HFFc6 (cell line): ENCODE data around the gene FAM53B. TPM values are rescaled to one million over a fixed set of nuclear protein-coding genes. Genes with fewer than 3 reads are reported as not detected.
A peak's percentile ranks its signal among the peaks of the same experiment; 100 is the strongest.
"Not testable (repeated sequence)": the region's sequence is repeated elsewhere in the genome, so short reads cannot be mapped to it uniquely, and the experiment has no call there.

Experiments used
- DNase-seq: peaks from one replicate; pipeline ENCODE4 v3.0.0-alpha.2; 2018
- H3K27ac Mint-ChIP-seq: 2 replicates; pipeline ENCODE4 v1.8.0; 2020; ENCODE audit warnings: mild to moderate bottlenecking, mixed read lengths
- H3K27me3 Mint-ChIP-seq: 2 replicates; pipeline ENCODE4 v1.8.0; 2021; ENCODE audit warnings: mild to moderate bottlenecking, moderate library complexity, mixed read lengths; ENCODE audit not compliant: insufficient read depth
- H3K36me3 Mint-ChIP-seq: 2 replicates; pipeline ENCODE4 v1.8.0; 2021; ENCODE audit warnings: low read depth, mixed read lengths
- H3K4me1 Mint-ChIP-seq: 2 replicates; pipeline ENCODE4 v1.8.0; 2020; ENCODE audit warnings: low read depth, mixed read lengths
- H3K4me3 Mint-ChIP-seq: 2 replicates; pipeline ENCODE4 v1.8.0; 2020; ENCODE audit warnings: mild to moderate bottlenecking, moderate library complexity, mixed read lengths
- H3K9me3 Mint-ChIP-seq: 2 replicates; pipeline ENCODE4 v1.8.0; 2020; ENCODE audit warnings: mild to moderate bottlenecking, mixed read lengths
- CTCF ChIP-seq: fragments of 200-600 bp; sonication (generic); IDR thresholded peaks from 2 replicates; pipeline ENCODE4 v1.5.0; 2021; ENCODE audit warnings: antibody characterized with exemption, mild to moderate bottlenecking
- long read RNA-seq: library from polyadenylated mRNA; unstranded; transcript quantifications from one replicate; pipeline ENCODE4 v2.0.0, GENCODE V29; 2019
- total RNA-seq, 6 experiments: library from RNA; stranded (reverse); fragmentation: NEBNext Ultra II Directional; extraction: Animal tissue kit (Norgen Biotek cat#: 25700); gene quantifications; 2 replicates in 1 of 6; 3 replicates in 5 of 6; pipeline ENCODE4 v1.2.3, GENCODE V29; 2021

FAM53B gene, protein sequence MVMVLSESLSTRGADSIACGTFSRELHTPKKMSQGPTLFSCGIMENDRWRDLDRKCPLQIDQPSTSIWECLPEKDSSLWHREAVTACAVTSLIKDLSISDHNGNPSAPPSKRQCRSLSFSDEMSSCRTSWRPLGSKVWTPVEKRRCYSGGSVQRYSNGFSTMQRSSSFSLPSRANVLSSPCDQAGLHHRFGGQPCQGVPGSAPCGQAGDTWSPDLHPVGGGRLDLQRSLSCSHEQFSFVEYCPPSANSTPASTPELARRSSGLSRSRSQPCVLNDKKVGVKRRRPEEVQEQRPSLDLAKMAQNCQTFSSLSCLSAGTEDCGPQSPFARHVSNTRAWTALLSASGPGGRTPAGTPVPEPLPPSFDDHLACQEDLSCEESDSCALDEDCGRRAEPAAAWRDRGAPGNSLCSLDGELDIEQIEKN
- total RNA-seq: 10 to 100 TPM in 5 of 6 experiments, 1 to 10 TPM in 1; 9.3 to 10.6 (median 10.4) TPM
- long read RNA-seq, partial matches to known transcripts: 0 of 3 reads
- long read RNA-seq, other reads (novel, unspliced or antisense): 3 of 3 reads

DNA sequence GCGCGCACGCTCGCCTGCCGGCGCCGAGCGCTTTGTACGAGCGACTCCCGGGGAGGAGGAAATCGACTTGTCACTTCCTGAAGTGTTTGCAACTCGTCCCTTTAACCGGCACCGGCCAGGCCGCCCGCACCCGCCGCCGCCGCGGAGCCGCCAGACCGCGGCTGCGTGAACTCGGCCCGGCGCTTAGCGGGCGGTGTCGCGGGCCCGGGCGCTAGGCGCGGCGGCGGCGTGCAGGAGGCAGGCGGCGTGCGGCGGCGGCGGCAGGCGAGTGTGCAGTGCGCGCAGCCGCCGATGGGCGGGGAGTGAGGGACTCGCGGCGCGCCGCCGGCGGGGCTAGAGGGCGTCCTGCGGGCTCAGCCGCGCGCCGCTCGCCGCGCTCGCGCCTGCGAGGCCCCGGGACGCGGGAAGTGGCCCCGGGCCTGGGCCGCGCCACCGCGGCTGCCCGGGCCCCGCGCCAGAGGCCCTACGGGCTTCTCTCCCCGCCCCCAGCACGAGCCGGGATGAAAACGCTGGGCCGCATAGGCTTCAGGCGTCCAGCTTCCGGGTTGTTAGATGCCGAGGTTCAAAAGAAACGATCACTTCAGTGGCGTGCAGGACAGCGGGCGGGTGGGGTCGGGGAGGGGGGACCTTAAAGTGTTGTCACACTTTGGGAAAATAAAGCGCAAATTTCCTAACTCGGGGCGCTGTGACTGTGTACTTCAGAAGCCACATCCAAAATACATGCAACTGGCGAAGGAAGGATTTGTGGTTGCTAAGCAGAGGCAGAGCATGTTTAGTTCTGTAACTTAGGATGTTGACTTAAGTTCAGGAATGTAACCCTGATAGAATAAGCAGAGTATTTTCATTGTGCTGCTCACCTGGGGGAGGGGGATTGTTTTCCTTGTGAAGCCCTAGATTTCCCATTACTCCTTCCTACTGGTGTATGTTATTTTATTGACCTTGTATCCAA lies at the start of gene FAM53B:
FAM53B (minus strand) TSS at position 277 of the 949 bp plus-strand sequence. CDS start 37,665 bp downstream, outside the sequence.
- H3K9me3 Mint-ChIP-seq: no peaks in the 10 kb centered on the region
- TF ChIP-seq CTCF: no peak
- peak; percentile 63 for DNase-seq
- peak within 1 kb of the TSS; percentile 95 for H3K27ac Mint-ChIP-seq
- peaks cover 56% of the 10 kb centered on the region for H3K4me1 Mint-ChIP-seq
- H3K27me3 Mint-ChIP-seq: peaks cover 4% of the 10 kb centered on the region
- peak within 1 kb of the TSS; percentile 98 for H3K4me3 Mint-ChIP-seq
- no peaks in the 10 kb centered on the region for H3K36me3 Mint-ChIP-seq

DNA sequence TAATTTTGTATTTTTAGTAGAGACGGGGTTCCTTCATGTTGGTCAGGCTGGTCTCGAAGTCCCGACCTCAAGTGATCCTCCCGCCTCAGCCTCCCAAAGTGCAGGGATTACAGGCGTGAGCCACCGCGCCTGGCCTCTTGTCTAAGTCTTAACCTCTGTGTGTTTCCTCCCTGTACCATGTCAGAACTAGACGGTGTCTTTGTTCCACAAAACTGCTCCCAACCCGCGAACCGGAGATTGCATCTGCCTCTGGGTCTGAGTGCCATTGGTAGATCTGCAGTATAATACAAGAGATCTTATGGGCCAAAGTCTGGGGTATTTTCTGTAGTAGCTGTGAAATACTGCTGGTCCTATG lies 48.8 kb upstream of the FAM53B start:
- H3K9me3 Mint-ChIP-seq: no peaks in the 10 kb centered on the region
- H3K36me3 Mint-ChIP-seq: peaks cover 9% of the 10 kb centered on the region
- H3K27ac Mint-ChIP-seq: peak overlapping the region; percentile 48
- H3K4me3 Mint-ChIP-seq: peak overlapping the region; percentile 94
- no peak for TF ChIP-seq CTCF
- H3K27me3 Mint-ChIP-seq: peaks cover 3% of the 10 kb centered on the region
- H3K4me1 Mint-ChIP-seq: peaks cover 7% of the 10 kb centered on the region
- no peak for DNase-seq

DNA sequence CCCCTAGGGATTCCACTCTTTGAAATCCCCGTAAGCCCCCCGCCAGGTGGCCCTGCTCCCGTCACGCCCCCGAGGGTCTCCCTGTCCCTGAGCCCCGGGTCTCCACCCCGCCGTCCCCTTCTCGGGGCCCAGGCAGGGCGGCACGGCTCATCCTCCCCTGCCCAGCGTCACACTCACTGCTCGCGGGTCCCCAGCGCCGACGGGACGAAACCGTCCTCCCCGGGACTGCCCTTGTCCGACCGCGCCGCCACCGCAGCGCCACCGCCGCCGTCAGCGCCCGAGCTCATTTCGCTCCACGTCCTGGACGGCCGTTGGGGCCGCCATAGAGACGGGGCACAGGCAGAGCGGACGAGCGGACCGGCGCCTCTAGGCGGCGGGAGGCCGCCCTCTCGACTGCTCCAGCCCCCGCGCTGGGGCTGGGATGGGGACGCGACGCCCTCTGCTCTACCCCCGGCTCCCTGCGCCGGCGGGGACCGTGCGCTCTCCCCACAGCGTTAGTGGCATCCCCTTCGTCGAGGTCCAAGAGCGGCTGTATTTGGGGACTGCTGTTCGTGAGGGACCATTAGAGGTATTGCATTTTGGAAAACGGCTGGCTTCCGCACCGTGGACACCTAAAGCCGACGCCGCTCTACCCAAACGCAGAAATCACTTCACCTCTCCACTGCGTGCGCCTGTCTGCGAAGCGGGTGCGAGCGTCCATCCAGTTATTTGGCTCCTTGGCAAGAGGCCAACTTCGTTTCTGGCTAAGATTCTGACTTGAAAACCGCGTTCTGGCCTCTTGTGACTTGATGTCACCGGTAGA lies 47.6 kb upstream of the FAM53B start, which contains the start of gene EEF1AKMT2:
EEF1AKMT2 (minus strand) TSS at position 341 of the 802 bp plus-strand sequence; CDS start at position 287, 54 bp downstream.
- Mint-ChIP-seq H3K9me3 (no peaks in the 10 kb centered on the region), H3K4me1 (peaks cover 7% of the 10 kb centered on the region), H3K36me3 (peaks cover 10% of the 10 kb centered on the region), H3K27me3 (peaks cover 3% of the 10 kb centered on the region), H3K27ac (peak within 1 kb of the TSS; percentile 96), H3K4me3 (peak within 1 kb of the TSS; percentile 94)
- TF ChIP-seq CTCF: peak; percentile 75
- DNase-seq: peak; percentile 77

DNA sequence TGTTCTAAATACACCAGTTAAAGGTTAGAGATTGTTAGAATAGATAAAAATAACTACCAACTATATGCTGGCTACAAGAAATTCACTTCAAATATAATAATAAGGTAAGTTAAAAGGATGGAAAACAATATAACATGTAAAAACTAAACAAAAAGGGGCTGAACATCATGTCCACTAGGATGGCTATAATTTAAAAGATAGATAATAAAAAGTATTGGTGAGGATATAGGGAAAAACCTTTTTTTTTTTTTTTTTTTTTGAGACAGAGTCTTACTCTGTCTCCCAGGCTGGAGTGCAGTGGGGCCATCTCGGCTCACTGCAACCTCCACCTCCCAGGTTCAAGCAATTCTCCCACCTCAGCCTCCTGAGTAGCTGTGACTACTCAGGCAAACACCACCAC lies 38.7 kb upstream of the FAM53B start:
- not testable (repeated sequence) for DNase-seq, H3K4me3 Mint-ChIP-seq, H3K27me3 Mint-ChIP-seq, H3K9me3 Mint-ChIP-seq, H3K27ac Mint-ChIP-seq, H3K4me1 Mint-ChIP-seq
- peaks cover 24% of the 10 kb centered on the region for H3K36me3 Mint-ChIP-seq

DNA sequence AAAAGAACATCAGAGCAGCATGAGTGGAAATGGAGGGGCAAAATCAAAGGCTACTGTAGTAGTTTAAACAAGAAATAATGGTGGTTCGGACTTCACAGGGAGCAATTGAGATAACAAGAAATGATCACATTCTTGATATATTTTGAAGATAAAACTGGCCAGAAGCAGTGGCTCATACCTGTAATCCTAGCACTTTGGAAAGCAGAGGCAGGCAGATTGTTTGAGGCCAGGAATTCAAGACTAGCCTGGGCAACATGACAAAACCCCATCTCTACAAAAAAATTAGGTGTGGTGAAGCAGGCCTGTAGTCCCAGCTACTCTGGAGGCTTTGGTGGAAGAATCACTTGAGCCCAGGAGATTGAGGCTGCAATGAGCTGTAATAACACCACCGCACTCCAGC lies 24.6 kb upstream of the FAM53B start:
- peaks cover 30% of the 10 kb centered on the region for H3K36me3 Mint-ChIP-seq
- no peak overlapping the region for H3K27ac Mint-ChIP-seq
- DNase-seq: no peak
- H3K27me3 Mint-ChIP-seq: no peaks in the 10 kb centered on the region
- H3K4me3 Mint-ChIP-seq: no peak overlapping the region
- no peaks in the 10 kb centered on the region for H3K9me3 Mint-ChIP-seq
- H3K4me1 Mint-ChIP-seq: peaks cover 19% of the 10 kb centered on the region
- TF ChIP-seq CTCF: no peak
